Nephron (organoid): ENCODE measurements around the gene TNS3.
A peak's percentile ranks its signal among the peaks of the same experiment; 100 is the strongest.

Experiments
- H3K27ac Mint-ChIP-seq, 3 experiments: 2 replicates each; pipeline ENCODE4 v1.8.0; 2020; ENCODE audit warnings: mixed read lengths in 3 of 3, mild to moderate bottlenecking in 2 of 3, moderate library complexity in 1 of 3
- H3K27me3 Mint-ChIP-seq: 2 replicates; pipeline ENCODE4 v1.8.0; 2021; ENCODE audit warnings: low read depth, mild to moderate bottlenecking, moderate library complexity, mixed read lengths
- H3K36me3 Mint-ChIP-seq: 2 replicates; pipeline ENCODE4 v1.8.0; 2020; ENCODE audit warnings: low read depth, mixed read lengths
- H3K4me1 Mint-ChIP-seq: 2 replicates; pipeline ENCODE4 v1.8.0; 2020; ENCODE audit warnings: mixed read lengths
- H3K4me3 Mint-ChIP-seq, 3 experiments: 2 replicates each; pipeline ENCODE4 v1.8.0; 2020; ENCODE audit warnings: mild to moderate bottlenecking in 3 of 3, mixed read lengths in 3 of 3, moderate library complexity in 2 of 3
- H3K9me3 Mint-ChIP-seq: 2 replicates; pipeline ENCODE4 v1.8.0; 2020; ENCODE audit warnings: mixed read lengths
- TF ChIP-seq, protein P1 (sequence below), 3 experiments: fragments of 200-600 bp; sonication (generic); IDR thresholded peaks; one replicate each; pipeline ENCODE4 v1.5.0; 2021; ENCODE audit warnings: antibody characterized with exemption in 3 of 3; ENCODE audit not compliant: unreplicated experiment in 3 of 3

TNS3 gene

DNA sequence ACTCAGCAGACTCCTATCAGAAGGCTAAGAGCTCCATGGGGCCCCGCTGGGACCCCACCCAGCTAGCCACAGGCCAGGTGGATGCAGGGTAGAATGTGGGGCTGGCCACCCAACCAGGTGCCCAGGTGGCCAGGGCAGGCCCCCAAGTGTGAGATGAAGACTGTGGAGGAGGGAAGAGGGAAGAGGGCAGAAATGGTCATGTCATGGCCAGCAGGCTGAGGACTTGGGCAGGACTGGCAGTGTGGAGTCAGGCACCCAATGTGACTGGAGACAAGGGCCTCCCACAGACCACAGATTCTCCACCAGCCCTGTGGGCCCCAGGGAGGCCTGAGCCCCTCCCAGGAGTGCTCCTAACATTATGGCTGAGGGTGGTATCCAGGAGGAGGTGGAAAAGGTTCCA lies 141.6 kb downstream of the TNS3 start:
- TF ChIP-seq, protein P1, sequence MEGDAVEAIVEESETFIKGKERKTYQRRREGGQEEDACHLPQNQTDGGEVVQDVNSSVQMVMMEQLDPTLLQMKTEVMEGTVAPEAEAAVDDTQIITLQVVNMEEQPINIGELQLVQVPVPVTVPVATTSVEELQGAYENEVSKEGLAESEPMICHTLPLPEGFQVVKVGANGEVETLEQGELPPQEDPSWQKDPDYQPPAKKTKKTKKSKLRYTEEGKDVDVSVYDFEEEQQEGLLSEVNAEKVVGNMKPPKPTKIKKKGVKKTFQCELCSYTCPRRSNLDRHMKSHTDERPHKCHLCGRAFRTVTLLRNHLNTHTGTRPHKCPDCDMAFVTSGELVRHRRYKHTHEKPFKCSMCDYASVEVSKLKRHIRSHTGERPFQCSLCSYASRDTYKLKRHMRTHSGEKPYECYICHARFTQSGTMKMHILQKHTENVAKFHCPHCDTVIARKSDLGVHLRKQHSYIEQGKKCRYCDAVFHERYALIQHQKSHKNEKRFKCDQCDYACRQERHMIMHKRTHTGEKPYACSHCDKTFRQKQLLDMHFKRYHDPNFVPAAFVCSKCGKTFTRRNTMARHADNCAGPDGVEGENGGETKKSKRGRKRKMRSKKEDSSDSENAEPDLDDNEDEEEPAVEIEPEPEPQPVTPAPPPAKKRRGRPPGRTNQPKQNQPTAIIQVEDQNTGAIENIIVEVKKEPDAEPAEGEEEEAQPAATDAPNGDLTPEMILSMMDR (IDR thresholded peaks at IDR 0.05; ENCODE audit: unreplicated experiment in 3 of 3) = no peak
- no peak overlapping the region for H3K27ac Mint-ChIP-seq
- H3K9me3 Mint-ChIP-seq = no peaks in the 10 kb centered on the region
- H3K36me3 Mint-ChIP-seq = peaks cover 26% of the 10 kb centered on the region
- no peak overlapping the region for H3K4me3 Mint-ChIP-seq
- no peaks in the 10 kb centered on the region for H3K27me3 Mint-ChIP-seq
- H3K4me1 Mint-ChIP-seq = peaks cover 29% of the 10 kb centered on the region

DNA sequence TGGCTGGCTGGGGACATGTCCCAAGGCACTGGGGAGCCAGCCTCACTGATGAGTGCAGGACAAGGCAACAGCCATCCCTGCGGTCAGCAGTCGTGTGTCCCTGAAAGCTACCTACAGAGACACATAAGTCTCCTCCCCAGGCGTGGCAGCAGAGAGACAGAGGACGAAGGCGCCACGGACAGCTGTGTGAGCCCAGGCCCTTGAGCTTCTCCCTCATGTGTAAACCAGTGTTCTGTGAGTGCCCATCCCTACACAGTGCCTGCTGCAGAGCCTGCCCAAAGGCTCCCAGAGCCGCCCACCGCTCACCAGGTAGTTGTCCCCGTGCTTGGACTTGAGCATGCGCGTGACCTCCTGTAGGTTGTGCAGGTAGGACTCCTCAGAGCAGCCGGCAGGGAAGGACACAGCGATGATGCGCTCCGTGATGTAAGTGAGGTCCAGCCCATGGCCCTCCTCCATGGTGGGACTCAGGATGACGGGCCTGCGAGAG lies 142.7 kb downstream of the TNS3 start:
- Mint-ChIP-seq H3K36me3 (peaks cover 31% of the 10 kb centered on the region), H3K9me3 (no peaks in the 10 kb centered on the region), H3K4me3 (no peak overlapping the region), H3K4me1 (peaks cover 19% of the 10 kb centered on the region), H3K27ac (peak overlapping the region in 1 of 3 experiments; percentile 11), H3K27me3 (no peaks in the 10 kb centered on the region)
- TF ChIP-seq, protein P1 (IDR thresholded peaks at IDR 0.05; ENCODE audit: unreplicated experiment in 3 of 3) = no peak

DNA sequence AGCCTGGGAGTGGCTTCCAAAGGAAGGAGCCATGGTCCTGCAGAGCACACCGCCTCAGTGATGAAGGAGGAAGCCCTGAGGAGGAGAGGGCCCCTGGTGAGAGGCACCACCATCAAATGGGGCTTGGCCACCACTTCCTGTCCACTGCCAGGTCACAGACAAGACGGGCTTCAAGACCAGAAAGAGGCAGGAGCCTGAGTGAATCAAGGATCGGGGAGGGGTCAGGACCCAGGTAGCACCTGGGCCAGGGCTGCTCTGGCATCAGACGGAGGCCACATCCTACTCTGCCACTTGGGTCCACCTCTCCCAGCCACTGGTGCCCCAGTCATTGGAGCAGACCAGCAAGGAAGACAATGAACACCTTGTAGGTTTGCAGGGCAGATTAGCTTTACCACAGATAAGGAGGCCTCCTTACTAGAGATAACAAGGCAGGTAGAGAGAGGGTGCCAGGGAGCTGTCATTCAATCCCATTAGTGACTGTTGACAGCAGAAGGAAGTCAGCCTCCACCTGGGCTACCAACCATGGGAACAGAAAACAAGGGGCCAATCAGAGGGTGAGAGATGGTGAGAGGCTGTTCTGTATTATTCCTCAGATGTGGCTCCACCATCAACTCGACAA lies 143.4 kb downstream of the TNS3 start:
- peaks cover 37% of the 10 kb centered on the region for H3K36me3 Mint-ChIP-seq
- H3K27me3 Mint-ChIP-seq = no peaks in the 10 kb centered on the region
- peaks cover 15% of the 10 kb centered on the region for H3K4me1 Mint-ChIP-seq
- H3K27ac Mint-ChIP-seq = no peak overlapping the region
- H3K4me3 Mint-ChIP-seq = no peak overlapping the region
- TF ChIP-seq, protein P1 (IDR thresholded peaks at IDR 0.05; ENCODE audit: unreplicated experiment in 3 of 3) = no peak
- no peaks in the 10 kb centered on the region for H3K9me3 Mint-ChIP-seq

DNA sequence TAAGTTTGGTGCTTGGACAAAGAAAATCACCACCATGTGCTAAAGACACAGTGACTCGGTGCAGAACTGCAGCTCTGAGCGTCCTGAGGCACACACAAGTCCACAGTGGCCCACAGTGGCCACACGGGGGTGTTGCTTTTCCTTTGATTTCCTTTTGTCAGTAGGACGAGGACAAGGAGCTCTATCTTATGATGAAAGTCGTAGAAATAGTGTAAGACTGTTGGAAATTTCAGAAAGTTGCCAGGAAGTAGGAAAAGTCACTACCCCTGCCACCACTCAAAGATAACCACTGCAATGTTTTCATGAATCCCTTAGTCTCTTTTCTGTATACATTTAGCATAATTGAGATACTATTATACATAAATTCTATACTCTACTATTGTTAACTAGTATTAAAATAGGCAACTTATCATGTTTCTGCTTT lies 146.0 kb downstream of the TNS3 start:
- no peaks in the 10 kb centered on the region for H3K9me3 Mint-ChIP-seq
- H3K27ac Mint-ChIP-seq = peak overlapping the region; percentile 31 to 73 (median 69)
- TF ChIP-seq, protein P1 (IDR thresholded peaks at IDR 0.05; ENCODE audit: unreplicated experiment in 3 of 3) = peak; percentile 62 to 76 (median 75)
- no peaks in the 10 kb centered on the region for H3K27me3 Mint-ChIP-seq
- H3K36me3 Mint-ChIP-seq = peaks cover 51% of the 10 kb centered on the region
- H3K4me3 Mint-ChIP-seq = no peak overlapping the region
- peaks cover 9% of the 10 kb centered on the region for H3K4me1 Mint-ChIP-seq

DNA sequence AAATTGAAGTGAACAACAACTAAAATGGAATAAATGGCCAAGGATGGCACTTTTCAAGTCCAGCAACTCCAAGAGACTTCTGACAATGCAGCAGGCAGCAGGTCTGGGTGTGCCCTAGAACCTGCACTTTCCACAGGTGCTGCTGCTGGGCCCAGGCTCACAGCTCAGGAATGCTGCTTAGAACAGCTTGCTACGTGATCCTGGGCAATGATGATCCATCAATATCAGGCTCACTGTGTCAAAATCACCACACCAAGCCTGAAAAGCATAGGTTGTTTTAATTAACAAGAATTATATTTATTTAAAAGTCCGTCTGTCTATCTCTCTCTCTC lies 148.4 kb downstream of the TNS3 start:
- peaks cover 47% of the 10 kb centered on the region for H3K36me3 Mint-ChIP-seq
- peak overlapping the region in 2 of 3 experiments; percentile 42 to 95 for H3K27ac Mint-ChIP-seq
- TF ChIP-seq, protein P1 (IDR thresholded peaks at IDR 0.05; ENCODE audit: unreplicated experiment in 3 of 3) = no peak
- no peaks in the 10 kb centered on the region for H3K9me3 Mint-ChIP-seq
- no peak overlapping the region for H3K4me3 Mint-ChIP-seq
- H3K4me1 Mint-ChIP-seq = peaks cover 14% of the 10 kb centered on the region
- H3K27me3 Mint-ChIP-seq = no peaks in the 10 kb centered on the region
